Measurements from ENCODE around the gene RNF32.
A peak's percentile ranks its signal among the peaks of the same experiment; 100 is the strongest.

Gene RNF32

GRCh38 chr7:156703773-156704482 is 63.4 kb downstream of the RNF32 start:
- H3K27ac ChIP-seq: peak overlapping the region; percentile 23; the same call in 1 of the 2 replicates
- H3K4me3 ChIP-seq (IDR thresholded peaks at IDR 0.05; ENCODE audit: insufficient read depth, low read depth, low read length): no peak overlapping the region
- TF ChIP-seq CTCF (conservative IDR thresholded peaks at IDR 0.05; ENCODE audit: low read depth, low read length): no peak
- H3K36me3 ChIP-seq (ENCODE audit: insufficient read depth): no peaks in the 10 kb centered on the region
- H3K4me1 ChIP-seq (ENCODE audit: low read depth, poor library complexity, severe bottlenecking): peaks cover 60% of the 10 kb centered on the region
- H2AFZ ChIP-seq (ENCODE audit: low read depth): no peak overlapping the region
- H3K79me2 ChIP-seq (ENCODE audit: insufficient read depth, low read depth): no peaks in the 10 kb centered on the region
- no peaks in the 10 kb centered on the region for H4K20me1 ChIP-seq (ENCODE audit: insufficient read depth)
- peak overlapping the region; percentile 70 for H3K4me2 ChIP-seq
- no peaks in the 10 kb centered on the region for H3K27me3 ChIP-seq (ENCODE audit: insufficient read depth, low read depth)
- no peak overlapping the region for H3K9ac ChIP-seq

- H3K4me1 ChIP-seq (ENCODE audit: low read depth, poor library complexity, severe bottlenecking): no peaks in the 10 kb centered on the region
- no peaks in the 10 kb centered on the region for H3K79me2 ChIP-seq (ENCODE audit: insufficient read depth, low read depth)
- H3K4me3 ChIP-seq (IDR thresholded peaks at IDR 0.05; ENCODE audit: insufficient read depth, low read depth, low read length): no peak overlapping the region
- TF ChIP-seq CTCF (conservative IDR thresholded peaks at IDR 0.05; ENCODE audit: low read depth, low read length): no peak
- H4K20me1 ChIP-seq (ENCODE audit: insufficient read depth): no peaks in the 10 kb centered on the region
- no peak overlapping the region for H3K27ac ChIP-seq
- H3K4me2 ChIP-seq: no peak overlapping the region
- H3K27me3 ChIP-seq (ENCODE audit: insufficient read depth, low read depth): no peaks in the 10 kb centered on the region
- H2AFZ ChIP-seq (ENCODE audit: low read depth): no peak overlapping the region
- no peak overlapping the region for H3K9ac ChIP-seq
- no peaks in the 10 kb centered on the region for H3K36me3 ChIP-seq (ENCODE audit: insufficient read depth)
Measured at GRCh38 chr7:156722043-156722826, 81.7 kb downstream of the RNF32 start.

GRCh38 chr7:156725073-156725472 is 84.5 kb downstream of the RNF32 start:
- no peaks in the 10 kb centered on the region for H3K4me1 ChIP-seq (ENCODE audit: low read depth, poor library complexity, severe bottlenecking)
- no peak overlapping the region for H3K4me2 ChIP-seq
- no peak for TF ChIP-seq CTCF (conservative IDR thresholded peaks at IDR 0.05; ENCODE audit: low read depth, low read length)
- no peak overlapping the region for H3K9ac ChIP-seq
- no peaks in the 10 kb centered on the region for H4K20me1 ChIP-seq (ENCODE audit: insufficient read depth)
- H3K4me3 ChIP-seq (IDR thresholded peaks at IDR 0.05; ENCODE audit: insufficient read depth, low read depth, low read length): no peak overlapping the region
- H2AFZ ChIP-seq (ENCODE audit: low read depth): no peak overlapping the region
- H3K79me2 ChIP-seq (ENCODE audit: insufficient read depth, low read depth): no peaks in the 10 kb centered on the region
- H3K36me3 ChIP-seq (ENCODE audit: insufficient read depth): no peaks in the 10 kb centered on the region
- no peaks in the 10 kb centered on the region for H3K27me3 ChIP-seq (ENCODE audit: insufficient read depth, low read depth)
- no peak overlapping the region for H3K27ac ChIP-seq

- H3K27ac ChIP-seq: no peak overlapping the region
- H3K9ac ChIP-seq: no peak overlapping the region
- H3K79me2 ChIP-seq (ENCODE audit: insufficient read depth, low read depth): no peaks in the 10 kb centered on the region
- H3K36me3 ChIP-seq (ENCODE audit: insufficient read depth): no peaks in the 10 kb centered on the region
- no peak overlapping the region for H3K4me2 ChIP-seq
- no peak overlapping the region for H2AFZ ChIP-seq (ENCODE audit: low read depth)
- no peaks in the 10 kb centered on the region for H3K27me3 ChIP-seq (ENCODE audit: insufficient read depth, low read depth)
- no peaks in the 10 kb centered on the region for H4K20me1 ChIP-seq (ENCODE audit: insufficient read depth)
- H3K4me1 ChIP-seq (ENCODE audit: low read depth, poor library complexity, severe bottlenecking): no peaks in the 10 kb centered on the region
- no peak overlapping the region for H3K4me3 ChIP-seq (IDR thresholded peaks at IDR 0.05; ENCODE audit: insufficient read depth, low read depth, low read length)
- no peak for TF ChIP-seq CTCF (conservative IDR thresholded peaks at IDR 0.05; ENCODE audit: low read depth, low read length)
Measured at GRCh38 chr7:156725936-156726335, 85.4 kb downstream of the RNF32 start.

Data from KMS-11 (cell line).